DOHH2 (cell line): ENCODE data around the gene MKKS.

ENCODE experiments used
- H3F3A ChIP-seq: fragments of 200-600 bp; sonication (generic), shearing (Covaris generic); 2 replicates; pipeline ENCODE4 v1.6.0; 2016; ENCODE audit warnings: antibody characterized with exemption, mild to moderate bottlenecking; ENCODE audit not compliant: control insufficient read depth, insufficient read depth
- H3K27ac ChIP-seq: fragments of 200-600 bp; sonication (generic); 2 replicates; pipeline ENCODE4 v1.5.1; 2014; ENCODE audit warnings: low read depth, mild to moderate bottlenecking, low read length, moderate library complexity
- H3K27me3 ChIP-seq: fragments of 200-600 bp; sonication (generic); 2 replicates; pipeline ENCODE4 v1.6.1; 2014; ENCODE audit warnings: mild to moderate bottlenecking, low read length, mixed read lengths; ENCODE audit not compliant: control insufficient read depth
- H3K36me3 ChIP-seq: fragments of 200-600 bp; sonication (generic); 2 replicates; pipeline ENCODE4 v1.6.1; 2014; ENCODE audit warnings: mild to moderate bottlenecking, low read length, moderate library complexity, mixed read lengths; ENCODE audit not compliant: control insufficient read depth
- H3K4me1 ChIP-seq: fragments of 200-600 bp; sonication (generic); 2 replicates; pipeline ENCODE4 v1.6.1; 2014; ENCODE audit warnings: mild to moderate bottlenecking, low read length, mixed read lengths; ENCODE audit not compliant: control insufficient read depth
- H3K4me2 ChIP-seq: fragments of 200-600 bp; sonication (generic); 2 replicates; pipeline ENCODE4 v1.6.0; 2014; ENCODE audit warnings: mild to moderate bottlenecking, low read length, moderate library complexity
- H3K4me3 ChIP-seq: fragments of 200-600 bp; sonication (generic); 2 replicates; pipeline ENCODE4 v1.5.1; 2014; ENCODE audit warnings: mild to moderate bottlenecking, low read length, mixed read lengths
- H3K79me2 ChIP-seq: fragments of 200-600 bp; sonication (generic); 2 replicates; pipeline ENCODE4 v1.6.1; 2014; ENCODE audit warnings: mild to moderate bottlenecking, low read length, mixed read lengths; ENCODE audit not compliant: control insufficient read depth
- H3K9me2 ChIP-seq: fragments of 200-600 bp; sonication (generic); replicated peaks from 2 replicates; pipeline ENCODE4 v1.6.1; 2014; ENCODE audit warnings: mild to moderate bottlenecking, low read length, mixed read lengths; ENCODE audit not compliant: control insufficient read depth
- H3K9me3 ChIP-seq: fragments of 200-600 bp; sonication (generic); 2 replicates; pipeline ENCODE4 v1.6.1; 2014; ENCODE audit warnings: antibody characterized with exemption, low read length, mixed read lengths; ENCODE audit not compliant: control insufficient read depth, insufficient read depth
- H4K20me1 ChIP-seq: fragments of 200-600 bp; sonication (generic); 2 replicates; pipeline ENCODE4 v1.6.0; 2014; ENCODE audit warnings: low read depth, mild to moderate bottlenecking, antibody characterized with exemption, low read length, moderate library complexity; ENCODE audit not compliant: control insufficient read depth, insufficient read depth
- CTCF ChIP-seq: fragments of 200-600 bp; sonication (generic); IDR thresholded peaks from one replicate; pipeline ENCODE4 v1.5.1; 2014; ENCODE audit warnings: antibody characterized with exemption, mild to moderate bottlenecking, low read depth, low read length; ENCODE audit not compliant: poor library complexity, severe bottlenecking
- EZH2phosphoT487 ChIP-seq: fragments of 200-600 bp; sonication (generic); IDR thresholded peaks from 2 replicates; pipeline ENCODE4 v1.6.1; 2017; ENCODE audit warnings: borderline replicate concordance, mild to moderate bottlenecking, antibody characterized with exemption, low read length, moderate library complexity, mixed read lengths

Gene MKKS

DNA sequence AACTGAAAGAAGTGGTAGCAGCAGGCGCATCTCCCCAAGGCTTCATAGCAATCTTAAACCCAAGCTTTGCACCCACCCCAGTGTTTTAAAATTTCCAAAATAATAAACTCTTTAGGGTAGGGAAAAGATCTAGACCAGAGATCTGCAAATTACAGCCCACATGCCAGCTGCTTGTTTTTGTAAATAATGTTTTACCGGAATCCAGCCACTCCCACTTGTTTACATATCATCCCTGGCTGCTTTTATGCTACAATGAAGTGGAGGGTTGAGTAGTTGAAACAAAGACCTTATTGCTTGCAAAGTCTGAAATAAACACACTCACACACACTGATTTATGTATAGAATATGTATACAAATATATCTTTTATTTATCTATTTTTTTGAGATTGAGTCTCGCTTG lies 31.1 kb upstream of the MKKS start:
- Histone ChIP-seq H3K4me1 (peaks cover 7% of the 10 kb centered on the region), H3K9me2 (no peaks in the 10 kb centered on the region), H3K9me3 (no peaks in the 10 kb centered on the region), H3K79me2 (peaks cover 30% of the 10 kb centered on the region), H3K4me3 (no peak overlapping the region), H3K4me2 (no peak overlapping the region), H3K27me3 (no peaks in the 10 kb centered on the region), H3K27ac (no peak overlapping the region), H3F3A (no peaks in the 10 kb centered on the region), H4K20me1 (0 out of 2 replicates have a peak, but pooled peaks cover 4% of the 10 kb centered on the region), H3K36me3 (peaks cover 15% of the 10 kb centered on the region; the same call in 1 of the 2 replicates)
- TF ChIP-seq CTCF (no peak), EZH2phosphoT487 (no peak)

GRCh38 chr20:10463622-10464021 lies 29.6 kb upstream of the MKKS start:
- Histone ChIP-seq H3K36me3 (peaks cover 13% of the 10 kb centered on the region; the same call in 1 of the 2 replicates), H3F3A (no peaks in the 10 kb centered on the region), H3K27me3 (no peaks in the 10 kb centered on the region), H3K9me2 (no peaks in the 10 kb centered on the region), H3K79me2 (peaks cover 35% of the 10 kb centered on the region), H3K4me1 (peaks cover 7% of the 10 kb centered on the region), H3K9me3 (no peaks in the 10 kb centered on the region; the same call in 1 of the 2 replicates), H3K4me3 (no peak overlapping the region), H3K4me2 (no peak overlapping the region), H4K20me1 (no peaks in the 10 kb centered on the region), H3K27ac (no peak overlapping the region)
- TF ChIP-seq CTCF: no peak
- TF ChIP-seq EZH2phosphoT487: no peak

GRCh38 chr20:10462516-10462915 lies 28.5 kb upstream of the MKKS start:
- TF ChIP-seq CTCF (no peak), EZH2phosphoT487 (no peak)
- peaks cover 18% of the 10 kb centered on the region; the same call in 1 of the 2 replicates for H3K36me3 ChIP-seq
- no peaks in the 10 kb centered on the region for H3K9me2 ChIP-seq
- H3K4me2 ChIP-seq: no peak overlapping the region
- H3K4me3 ChIP-seq: no peak overlapping the region
- peaks cover 43% of the 10 kb centered on the region for H3K79me2 ChIP-seq
- H3K4me1 ChIP-seq: no peaks in the 10 kb centered on the region
- no peak overlapping the region for H3K27ac ChIP-seq
- no peaks in the 10 kb centered on the region for H3K27me3 ChIP-seq
- no peaks in the 10 kb centered on the region for H3F3A ChIP-seq
- H3K9me3 ChIP-seq: no peaks in the 10 kb centered on the region; the same call in 1 of the 2 replicates
- no peaks in the 10 kb centered on the region for H4K20me1 ChIP-seq

DNA sequence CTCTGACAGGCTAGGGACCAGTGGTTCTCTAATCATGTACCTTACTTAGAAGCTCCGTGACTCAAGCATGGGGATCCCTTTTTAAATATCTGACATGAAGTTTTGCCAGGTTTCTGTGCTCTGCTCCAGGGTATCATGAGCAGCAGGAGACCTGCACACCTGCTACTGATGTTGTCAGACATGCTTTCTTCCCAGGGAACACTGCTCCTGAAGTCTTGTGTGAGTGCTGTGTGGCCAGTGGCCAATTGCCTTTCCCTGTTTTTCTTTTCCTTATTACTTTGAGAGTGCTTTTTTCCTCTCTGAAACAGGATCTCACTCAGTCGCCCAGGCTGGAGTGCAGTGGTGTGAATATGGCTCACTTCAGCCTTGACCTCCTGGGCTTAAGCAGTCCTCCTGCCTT lies 27.5 kb upstream of the MKKS start:
- no peaks in the 10 kb centered on the region for H3K27me3 ChIP-seq
- TF ChIP-seq CTCF: no peak
- no peak for TF ChIP-seq EZH2phosphoT487
- peaks cover 51% of the 10 kb centered on the region for H3K79me2 ChIP-seq
- H3K36me3 ChIP-seq: peaks cover 18% of the 10 kb centered on the region; the same call in 1 of the 2 replicates
- no peaks in the 10 kb centered on the region for H3F3A ChIP-seq
- no peaks in the 10 kb centered on the region for H3K4me1 ChIP-seq
- H3K4me3 ChIP-seq: no peak overlapping the region
- H4K20me1 ChIP-seq: no peaks in the 10 kb centered on the region
- no peak overlapping the region for H3K27ac ChIP-seq
- no peaks in the 10 kb centered on the region; the same call in 1 of the 2 replicates for H3K9me3 ChIP-seq
- H3K9me2 ChIP-seq: no peaks in the 10 kb centered on the region
- H3K4me2 ChIP-seq: no peak overlapping the region
